WTC11 (cell line): Measurements from ENCODE around the gene C1QTNF1. TPM values are rescaled to one million over a fixed set of nuclear protein-coding genes. Genes with fewer than 3 reads are reported as not detected.

Experiments
- ATAC-seq: fragments of 200-7000 bp; cut with Tn5 transposase; 2 replicates; pipeline ENCODE4 v1.10.0; 2021; ENCODE audit warnings: mild to moderate bottlenecking, moderate library complexity
- CTCF ChIA-PET: fragments of 300-600 bp; sonication (Branson Sonifier 250); formaldehyde crosslinking; loops from one replicate; lab custom pipeline; 2021; ENCODE audit warnings: antibody characterized with exemption; lab: Charles Lee
- POLR2A ChIA-PET: fragments of 350-600 bp; sonication (Branson Sonifier 250); formaldehyde crosslinking; loops from one replicate; lab custom pipeline; 2021; ENCODE audit warnings: antibody characterized with exemption; lab: Charles Lee
- DNase-seq: peaks from one replicate; pipeline ENCODE4 v3.0.0; 2021; ENCODE audit warnings: low spot score
- H3K27ac Mint-ChIP-seq: 2 replicates; pipeline ENCODE4 v1.8.0; 2021; ENCODE audit warnings: mixed read lengths
- H3K27me3 Mint-ChIP-seq: 2 replicates; pipeline ENCODE4 v1.8.0; 2021; ENCODE audit warnings: low read depth, mild to moderate bottlenecking, moderate library complexity, mixed read lengths
- H3K36me3 Mint-ChIP-seq: 2 replicates; pipeline ENCODE4 v1.8.0; 2021; ENCODE audit warnings: mixed read lengths
- H3K4me1 Mint-ChIP-seq: 2 replicates; pipeline ENCODE4 v1.8.0; 2022; ENCODE audit warnings: mixed read lengths
- H3K4me3 Mint-ChIP-seq: 2 replicates; pipeline ENCODE4 v1.8.0; 2021; ENCODE audit warnings: mild to moderate bottlenecking, moderate library complexity, mixed read lengths
- H3K9me3 Mint-ChIP-seq: 2 replicates; pipeline ENCODE4 v1.8.0; 2021; ENCODE audit warnings: mixed read lengths
- AFF4 ChIP-seq: sonication (generic); formaldehyde crosslinking; IDR thresholded peaks from 2 replicates; pipeline ENCODE4 v1.8.1; 2023; ENCODE audit warnings: mild to moderate bottlenecking, missing genetic modification reagents, borderline replicate concordance
- E2F5 ChIP-seq: sonication (generic); formaldehyde crosslinking; IDR thresholded peaks from 2 replicates; pipeline ENCODE4 v1.8.1; 2022; ENCODE audit warnings: mild to moderate bottlenecking, moderate library complexity, missing genetic modification reagents
- GABPB1 ChIP-seq: sonication (generic); formaldehyde crosslinking; IDR thresholded peaks from 2 replicates; pipeline ENCODE4 v1.8.1; 2023; ENCODE audit warnings: mild to moderate bottlenecking, missing genetic modification reagents
- MYBL2 ChIP-seq: sonication (generic); formaldehyde crosslinking; IDR thresholded peaks from 2 replicates; pipeline ENCODE4 v1.8.1; 2023; ENCODE audit warnings: mild to moderate bottlenecking, moderate library complexity, missing genetic modification reagents
- NFATC4 ChIP-seq: fragments of 250-450 bp; sonication (Bioruptor Pico); IDR thresholded peaks from 2 replicates; pipeline ENCODE4 v1.9.0; 2021; ENCODE audit warnings: mild to moderate bottlenecking
- NR1H2 ChIP-seq: sonication (generic); formaldehyde crosslinking; IDR thresholded peaks from 2 replicates; pipeline ENCODE4 v1.9.0; 2021; ENCODE audit warnings: mild to moderate bottlenecking, moderate library complexity, missing genetic modification reagents
- PRDM15 ChIP-seq: sonication (generic); formaldehyde crosslinking; IDR thresholded peaks from 2 replicates; pipeline ENCODE4 v1.8.0; 2022; ENCODE audit warnings: missing genetic modification reagents
- SMAD4 ChIP-seq: sonication (generic); formaldehyde crosslinking; IDR thresholded peaks from 2 replicates; pipeline ENCODE4 v1.8.0; 2022; ENCODE audit warnings: mild to moderate bottlenecking, missing genetic modification reagents
- TCF7 ChIP-seq: sonication (generic); formaldehyde crosslinking; IDR thresholded peaks from 2 replicates; pipeline ENCODE4 v1.8.0; 2022; ENCODE audit warnings: mild to moderate bottlenecking, low read depth, missing genetic modification reagents, moderate library complexity
- ZNF232 ChIP-seq: sonication (generic); formaldehyde crosslinking; IDR thresholded peaks from 2 replicates; pipeline ENCODE4 v1.8.0; 2022; ENCODE audit warnings: mild to moderate bottlenecking, missing genetic modification reagents
- ZNF281 ChIP-seq: sonication (generic); formaldehyde crosslinking; IDR thresholded peaks from 2 replicates; pipeline ENCODE4 v1.8.0; 2023; ENCODE audit warnings: mild to moderate bottlenecking, missing genetic modification reagents
- ZNF532 ChIP-seq: fragments of 250-450 bp; sonication (Bioruptor Pico); IDR thresholded peaks from 2 replicates; pipeline ENCODE4 v1.9.0; 2021; ENCODE audit warnings: mild to moderate bottlenecking, borderline replicate concordance
- total RNA-seq: library from RNA; stranded (reverse); gene quantifications from 3 replicates; pipeline ENCODE4 v1.2.3, GENCODE V29; 2021

The C1QTNF1 gene
- total RNA-seq, 1 experiment from 2014 or later = 1.7 TPM

GRCh38 chr17:79027274-79027924, 3.4 kb downstream of the C1QTNF1 start:
- CTCF ChIA-PET = interaction anchor here (0.9 to 5.2 kb wide), 4 partner anchors 15 to 58 kb away, joined by 3 to 51 read pairs (median 6); no protein-coding TSS in a partner anchor
- no peaks in the 10 kb centered on the region for H3K36me3 Mint-ChIP-seq
- DNase-seq = no peak
- POLR2A ChIA-PET = no interaction called here
- ATAC-seq = no peak
- peaks cover 20% of the 10 kb centered on the region for H3K4me1 Mint-ChIP-seq
- TF ChIP-seq GABPB1 (CRISPR knock-in tag) (0 out of 2 replicates have a peak, but pooled peaks have one; percentile 10), SMAD4 (CRISPR knock-in tag) (no peak)
- no peak overlapping the region for H3K4me3 Mint-ChIP-seq
- no peak overlapping the region for H3K27ac Mint-ChIP-seq
- H3K27me3 Mint-ChIP-seq = peaks cover 69% of the 10 kb centered on the region
- H3K9me3 Mint-ChIP-seq = no peaks in the 10 kb centered on the region

- H3K27ac Mint-ChIP-seq = no peak overlapping the region
- CTCF ChIA-PET = interaction anchor here (0.7 to 5.2 kb wide), 8 partner anchors 14 to 814 kb away, joined by 3 to 51 read pairs (median 4); no protein-coding TSS in a partner anchor
- ATAC-seq (no peak), DNase-seq (no peak)
- H3K4me3 Mint-ChIP-seq = no peak overlapping the region
- POLR2A ChIA-PET = no interaction called here
- H3K9me3 Mint-ChIP-seq = no peaks in the 10 kb centered on the region
- peaks cover 64% of the 10 kb centered on the region for H3K27me3 Mint-ChIP-seq
- H3K36me3 Mint-ChIP-seq = no peaks in the 10 kb centered on the region
- H3K4me1 Mint-ChIP-seq = peaks cover 18% of the 10 kb centered on the region
- TF ChIP-seq PRDM15 (no peak), E2F5 (CRISPR knock-in tag) (no peak), ZNF232 (CRISPR knock-in tag) (no peak), MYBL2 (CRISPR knock-in tag) (no peak), ZNF281 (CRISPR knock-in tag) (no peak), TCF7 (CRISPR knock-in tag) (no peak)
Measured at GRCh38 chr17:79027925-79028491, 4.0 kb downstream of the C1QTNF1 start.

GRCh38 chr17:79028496-79029326, 4.7 kb downstream of the C1QTNF1 start:
- ATAC-seq (no peak), DNase-seq (no peak)
- no peak for TF ChIP-seq ZNF532 (CRISPR knock-in tag)
- TF ChIP-seq NFATC4 (CRISPR knock-in tag) = no peak
- no peak for TF ChIP-seq NR1H2 (CRISPR knock-in tag)
- TF ChIP-seq AFF4 (CRISPR knock-in tag) = no peak

More at GRCh38 chr17:79028496-79029326, 4.7 kb downstream of the C1QTNF1 start:
- ChIA-PET POLR2A (no interaction called here), CTCF (interaction anchor here (0.7 to 5.2 kb wide), 8 partner anchors 14 to 813 kb away, joined by 3 to 51 read pairs (median 4); partner anchors contain the start of gene ENGASE)
- no peaks in the 10 kb centered on the region for H3K9me3 Mint-ChIP-seq
- H3K27me3 Mint-ChIP-seq = peaks cover 58% of the 10 kb centered on the region
- peaks cover 11% of the 10 kb centered on the region for H3K4me1 Mint-ChIP-seq
- no peak overlapping the region for H3K4me3 Mint-ChIP-seq
- no peaks in the 10 kb centered on the region for H3K36me3 Mint-ChIP-seq
- H3K27ac Mint-ChIP-seq = no peak overlapping the region
